ENCODE data around the gene SIAH2.

SIAH2 gene

GRCh38 chr3:150734795-150735119, 28.2 kb downstream of the SIAH2 start:
- H3K9ac ChIP-seq: no peak overlapping the region
- H3K79me2 ChIP-seq: no peaks in the 10 kb centered on the region
- H2AFZ ChIP-seq: no peak overlapping the region
- no peaks in the 10 kb centered on the region for H3K36me3 ChIP-seq (ENCODE audit: control insufficient read depth, insufficient read depth, low read length)
- no peak overlapping the region for H3K4me2 ChIP-seq (ENCODE audit: low read length)
- H3K4me3 ChIP-seq (ENCODE audit: low read depth, low read length): no peak overlapping the region
- no peaks in the 10 kb centered on the region for H3K9me3 ChIP-seq (ENCODE audit: control insufficient read depth, low read length)
- H3K27me3 ChIP-seq (ENCODE audit: control insufficient read depth, insufficient read depth, low read length): no peaks in the 10 kb centered on the region
- H3K4me1 ChIP-seq: peaks cover 28% of the 10 kb centered on the region
- H3K27ac ChIP-seq: no peak overlapping the region
- no peak for TF ChIP-seq CTCF (IDR thresholded peaks at IDR 0.05)

GRCh38 chr3:150733936-150734794, 28.8 kb downstream of the SIAH2 start:
- Histone ChIP-seq H3K27ac (no peak overlapping the region), H2AFZ (no peak overlapping the region), H3K79me2 (no peaks in the 10 kb centered on the region), H3K36me3 (ENCODE audit: control insufficient read depth, insufficient read depth, low read length) (no peaks in the 10 kb centered on the region), H3K9ac (no peak overlapping the region), H3K4me2 (ENCODE audit: low read length) (no peak overlapping the region), H3K4me3 (ENCODE audit: low read depth, low read length) (no peak overlapping the region), H3K9me3 (ENCODE audit: control insufficient read depth, low read length) (no peaks in the 10 kb centered on the region), H3K27me3 (ENCODE audit: control insufficient read depth, insufficient read depth, low read length) (no peaks in the 10 kb centered on the region), H3K4me1 (peaks cover 28% of the 10 kb centered on the region)
- TF ChIP-seq CTCF (IDR thresholded peaks at IDR 0.05): no peak

GRCh38 chr3:150733373-150733935, 29.5 kb downstream of the SIAH2 start:
- Histone ChIP-seq H3K4me3 (ENCODE audit: low read depth, low read length) (no peak overlapping the region), H3K36me3 (ENCODE audit: control insufficient read depth, insufficient read depth, low read length) (no peaks in the 10 kb centered on the region), H2AFZ (no peak overlapping the region), H3K4me1 (peaks cover 25% of the 10 kb centered on the region), H3K27me3 (ENCODE audit: control insufficient read depth, insufficient read depth, low read length) (no peaks in the 10 kb centered on the region), H3K9ac (no peak overlapping the region), H3K79me2 (no peaks in the 10 kb centered on the region), H3K4me2 (ENCODE audit: low read length) (no peak overlapping the region), H3K27ac (no peak overlapping the region), H3K9me3 (ENCODE audit: control insufficient read depth, low read length) (no peaks in the 10 kb centered on the region)
- no peak for TF ChIP-seq CTCF (IDR thresholded peaks at IDR 0.05)

GRCh38 chr3:150729682-150730360, 33.1 kb downstream of the SIAH2 start:
- no peak overlapping the region for H3K27ac ChIP-seq
- no peaks in the 10 kb centered on the region for H3K27me3 ChIP-seq (ENCODE audit: control insufficient read depth, insufficient read depth, low read length)
- H3K4me1 ChIP-seq: no peaks in the 10 kb centered on the region
- H3K9me3 ChIP-seq (ENCODE audit: control insufficient read depth, low read length): no peaks in the 10 kb centered on the region
- H3K9ac ChIP-seq: no peak overlapping the region
- H3K4me3 ChIP-seq (ENCODE audit: low read depth, low read length): no peak overlapping the region
- no peak overlapping the region for H2AFZ ChIP-seq
- H3K36me3 ChIP-seq (ENCODE audit: control insufficient read depth, insufficient read depth, low read length): no peaks in the 10 kb centered on the region
- H3K79me2 ChIP-seq: no peaks in the 10 kb centered on the region
- no peak for TF ChIP-seq CTCF (IDR thresholded peaks at IDR 0.05)
- no peak overlapping the region for H3K4me2 ChIP-seq (ENCODE audit: low read length)
